ENCODE results near the gene SLC9B1.
"Not testable (repeated sequence)": the region's sequence is repeated elsewhere in the genome, so short reads cannot be mapped to it uniquely, and the experiment has no call there.

DNA sequence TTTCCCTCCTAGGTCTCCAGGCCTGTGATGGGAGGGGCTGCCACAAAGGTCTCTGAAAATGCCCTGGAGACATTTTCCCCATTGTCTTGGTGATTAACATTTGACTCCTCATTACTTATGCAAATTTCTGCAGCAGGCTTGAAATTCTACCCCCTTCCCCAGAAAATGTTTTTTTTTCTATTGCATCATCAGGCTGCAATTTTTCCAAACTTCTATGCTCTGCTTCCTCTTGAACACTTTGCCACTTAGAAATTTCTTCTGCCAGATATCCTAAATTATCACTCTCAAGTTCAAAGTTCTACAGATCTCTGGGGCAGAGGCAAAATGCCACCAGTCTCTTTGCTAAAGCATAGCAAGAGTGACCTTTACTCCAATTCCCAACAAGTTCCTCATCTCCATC is 25.5 kb downstream of the SLC9B1 start:
- not testable (repeated sequence) for TF ChIP-seq SUZ12 (IDR thresholded peaks at IDR 0.05; ENCODE audit: extremely low read depth, insufficient read depth, insufficient read length); YY1 (IDR thresholded peaks at IDR 0.05; ENCODE audit: insufficient read depth, insufficient read length); ZNF274 (IDR thresholded peaks at IDR 0.05; ENCODE audit: low read depth, low read length)
